Mesothelial cell of epicardium (in vitro differentiated cells): ENCODE measurements around the gene GPRIN3. TPM values are rescaled to one million over a fixed set of nuclear protein-coding genes. Genes with fewer than 3 reads are reported as not detected.

ENCODE experiments used
- DNase-seq, 2 experiments: peaks; one replicate each; pipeline ENCODE4 v3.0.0; 2021; ENCODE audit warnings: low spot score in 2 of 2; ENCODE audit not compliant: unreplicated experiment in 2 of 2
- H3K27ac Mint-ChIP-seq: 2 replicates; pipeline ENCODE4 v1.8.0; 2021; ENCODE audit warnings: mixed read lengths
- H3K27me3 Mint-ChIP-seq: 2 replicates; pipeline ENCODE4 v1.8.0; 2021; ENCODE audit warnings: low read depth, mixed read lengths
- H3K36me3 Mint-ChIP-seq: 2 replicates; pipeline ENCODE4 v1.8.0; 2021; ENCODE audit warnings: mixed read lengths
- H3K4me1 Mint-ChIP-seq: 2 replicates; pipeline ENCODE4 v1.8.0; 2021; ENCODE audit warnings: mixed read lengths
- H3K4me3 Mint-ChIP-seq: 2 replicates; pipeline ENCODE4 v1.8.0; 2021; ENCODE audit warnings: mild to moderate bottlenecking, moderate library complexity, mixed read lengths
- H3K9me3 Mint-ChIP-seq: 2 replicates; pipeline ENCODE4 v1.8.0; 2021; ENCODE audit warnings: mixed read lengths
- total RNA-seq: library from RNA; stranded (reverse); gene quantifications from 3 replicates; pipeline ENCODE4 v1.2.1, GENCODE V29; 2021
- TF ChIP-seq, protein P1 (sequence below): fragments of 200-600 bp; sonication (generic); IDR thresholded peaks from one replicate; pipeline ENCODE4 v1.5.0; 2021; ENCODE audit warnings: antibody characterized with exemption; ENCODE audit not compliant: unreplicated experiment

The GPRIN3 gene
- total RNA-seq, 1 donor from 2014 or later, result 1.5 TPM

DNA sequence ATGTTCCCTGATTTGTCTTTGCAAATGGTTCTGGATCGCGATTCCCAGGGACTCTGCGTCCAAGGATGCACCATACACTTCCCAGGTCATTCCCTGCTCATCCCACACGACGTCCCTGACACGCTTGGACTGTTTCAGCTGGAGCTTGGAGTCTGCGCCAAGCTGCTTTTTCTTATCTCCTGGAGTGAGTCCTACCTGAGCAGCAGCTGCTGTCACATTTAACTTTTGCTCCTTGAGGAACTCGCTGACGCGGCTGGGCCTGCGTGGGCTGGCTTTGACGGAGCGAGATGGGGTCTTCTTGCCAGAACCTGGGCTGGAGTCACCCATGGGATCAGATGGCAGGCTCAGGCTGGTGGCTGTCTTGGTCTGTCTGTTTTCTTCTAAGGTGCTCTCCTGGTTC lies 59.6 kb downstream of the GPRIN3 start:
- TF ChIP-seq, protein P1, sequence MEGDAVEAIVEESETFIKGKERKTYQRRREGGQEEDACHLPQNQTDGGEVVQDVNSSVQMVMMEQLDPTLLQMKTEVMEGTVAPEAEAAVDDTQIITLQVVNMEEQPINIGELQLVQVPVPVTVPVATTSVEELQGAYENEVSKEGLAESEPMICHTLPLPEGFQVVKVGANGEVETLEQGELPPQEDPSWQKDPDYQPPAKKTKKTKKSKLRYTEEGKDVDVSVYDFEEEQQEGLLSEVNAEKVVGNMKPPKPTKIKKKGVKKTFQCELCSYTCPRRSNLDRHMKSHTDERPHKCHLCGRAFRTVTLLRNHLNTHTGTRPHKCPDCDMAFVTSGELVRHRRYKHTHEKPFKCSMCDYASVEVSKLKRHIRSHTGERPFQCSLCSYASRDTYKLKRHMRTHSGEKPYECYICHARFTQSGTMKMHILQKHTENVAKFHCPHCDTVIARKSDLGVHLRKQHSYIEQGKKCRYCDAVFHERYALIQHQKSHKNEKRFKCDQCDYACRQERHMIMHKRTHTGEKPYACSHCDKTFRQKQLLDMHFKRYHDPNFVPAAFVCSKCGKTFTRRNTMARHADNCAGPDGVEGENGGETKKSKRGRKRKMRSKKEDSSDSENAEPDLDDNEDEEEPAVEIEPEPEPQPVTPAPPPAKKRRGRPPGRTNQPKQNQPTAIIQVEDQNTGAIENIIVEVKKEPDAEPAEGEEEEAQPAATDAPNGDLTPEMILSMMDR, result no peak
- Mint-ChIP-seq H3K27me3 (no peaks in the 10 kb centered on the region), H3K36me3 (no peaks in the 10 kb centered on the region), H3K27ac (no peak overlapping the region), H3K4me1 (peaks cover 8% of the 10 kb centered on the region), H3K9me3 (no peaks in the 10 kb centered on the region), H3K4me3 (no peak overlapping the region)
- DNase-seq, result no peak

GRCh38 chr4:89245459-89245858 lies 62.1 kb downstream of the GPRIN3 start:
- no peaks in the 10 kb centered on the region for H3K36me3 Mint-ChIP-seq
- DNase-seq, result no peak
- H3K9me3 Mint-ChIP-seq, result no peaks in the 10 kb centered on the region
- H3K27me3 Mint-ChIP-seq, result no peaks in the 10 kb centered on the region
- TF ChIP-seq, protein P1, result no peak
- no peak overlapping the region for H3K4me3 Mint-ChIP-seq
- peaks cover 10% of the 10 kb centered on the region for H3K4me1 Mint-ChIP-seq
- no peak overlapping the region for H3K27ac Mint-ChIP-seq

DNA sequence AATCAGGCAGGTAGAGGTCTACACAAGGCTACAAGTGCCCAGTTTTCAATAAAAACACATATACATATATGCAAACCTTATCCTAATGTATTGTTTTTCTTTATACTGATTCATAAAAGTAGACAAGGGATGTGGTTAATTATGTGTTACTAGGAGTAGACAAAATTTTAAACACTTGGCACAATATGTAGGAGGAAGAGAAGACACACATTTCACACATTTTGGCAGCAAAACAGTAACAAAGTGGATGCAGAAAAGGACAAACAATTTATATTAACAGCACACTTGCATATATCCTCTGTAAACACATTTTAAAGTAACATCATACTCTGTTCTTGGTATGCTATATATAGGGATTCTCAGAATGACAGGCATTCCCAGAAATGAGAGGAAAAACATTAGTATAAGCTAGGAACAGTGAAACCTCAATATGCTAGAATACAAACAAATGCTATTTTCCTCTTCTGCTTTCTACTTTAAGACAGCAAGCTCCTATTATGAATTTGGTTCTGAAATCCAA lies 63.8 kb downstream of the GPRIN3 start:
- peaks cover 10% of the 10 kb centered on the region for H3K4me1 Mint-ChIP-seq
- H3K27ac Mint-ChIP-seq, result no peak overlapping the region

DNA sequence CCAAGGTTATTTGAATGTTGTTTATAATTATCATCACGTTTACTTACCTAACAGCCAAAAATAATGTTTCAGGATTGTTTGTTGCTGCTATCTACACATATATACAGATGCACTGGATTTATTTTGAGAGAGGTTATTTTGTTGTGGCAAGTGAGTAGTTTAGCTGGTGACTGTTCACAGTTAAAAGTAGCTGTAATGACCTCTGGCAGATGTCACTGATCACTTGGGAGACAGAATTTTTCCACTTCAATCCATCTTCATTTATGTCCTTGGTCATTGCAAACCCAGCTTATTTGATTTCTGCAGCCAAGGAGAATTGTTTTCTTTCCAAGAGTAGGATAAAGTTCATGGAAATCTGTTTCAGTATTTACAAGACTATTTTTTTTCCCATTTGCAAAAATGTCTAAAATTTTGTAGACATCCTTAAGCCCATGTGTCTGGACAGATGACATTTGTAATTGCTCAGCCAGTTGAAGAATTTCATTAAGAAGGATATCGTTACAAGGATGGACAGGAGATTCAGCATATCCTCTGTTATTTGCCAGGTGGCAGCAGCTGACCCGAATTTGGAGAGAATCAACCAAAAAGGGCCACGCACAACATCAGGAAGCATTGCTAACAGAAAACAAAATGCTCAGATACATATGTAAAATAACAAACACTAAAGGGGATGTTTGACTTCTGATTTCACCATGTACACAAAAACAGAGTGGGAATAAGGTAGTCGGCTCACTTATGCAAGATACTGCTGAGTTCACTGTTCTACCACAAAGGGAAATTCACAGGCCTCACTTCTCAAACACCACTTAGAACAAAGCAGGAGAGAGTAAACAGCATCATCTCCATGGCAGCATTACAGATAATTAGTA lies 64.5 kb downstream of the GPRIN3 start:
- no peak for DNase-seq
- Mint-ChIP-seq H3K27me3 (no peaks in the 10 kb centered on the region), H3K4me3 (no peak overlapping the region), H3K9me3 (no peaks in the 10 kb centered on the region), H3K27ac (no peak overlapping the region), H3K36me3 (no peaks in the 10 kb centered on the region), H3K4me1 (peaks cover 5% of the 10 kb centered on the region)
- TF ChIP-seq, protein P1, result no peak

More for the DNA sequence above, 63.8 kb downstream of the GPRIN3 start:
- DNase-seq, result no peak
- Mint-ChIP-seq H3K36me3 (no peaks in the 10 kb centered on the region), H3K4me3 (no peak overlapping the region), H3K27me3 (no peaks in the 10 kb centered on the region), H3K9me3 (no peaks in the 10 kb centered on the region)
- TF ChIP-seq, protein P1, result no peak

- no peak overlapping the region for H3K4me3 Mint-ChIP-seq
Measured at GRCh38 chr4:89242216-89242615, 65.4 kb downstream of the GPRIN3 start.

More at GRCh38 chr4:89242216-89242615, 65.4 kb downstream of the GPRIN3 start:
- H3K27ac Mint-ChIP-seq, result no peak overlapping the region
- H3K4me1 Mint-ChIP-seq, result peaks cover 5% of the 10 kb centered on the region
- DNase-seq, result no peak
- no peaks in the 10 kb centered on the region for H3K9me3 Mint-ChIP-seq
- no peaks in the 10 kb centered on the region for H3K36me3 Mint-ChIP-seq
- TF ChIP-seq, protein P1, result no peak
- H3K27me3 Mint-ChIP-seq, result no peaks in the 10 kb centered on the region
